Endothelial cell of umbilical vein (primary cell): ENCODE results near the gene PTPRT. TPM values are rescaled to one million over a fixed set of nuclear protein-coding genes. Genes with fewer than 3 reads are reported as not detected.

ENCODE experiments used
- BruUV-seq: library from RNA; stranded (reverse); fragments of 400-500 nt; replicated peaks from 2 replicates; lab custom pipeline; 2021; lab: Mats Ljungman, UMichigan
- CTCF ChIA-PET: fragments of 300-600, 350-600 bp; sonication (Branson Sonifier 250); formaldehyde crosslinking; loops from one replicate; lab custom pipeline; 2021; ENCODE audit warnings: antibody characterized with exemption, inconsistent platforms; lab: Charles Lee
- POLR2A ChIA-PET: fragments of 300-600, 350-600 bp; sonication (Branson Sonifier 250); formaldehyde crosslinking; loops from one replicate; lab custom pipeline; 2021; ENCODE audit warnings: antibody characterized with exemption, inconsistent platforms; lab: Charles Lee
- DNase-seq: peaks from one replicate; pipeline ENCODE4 v3.0.0-alpha.2; 2011; ENCODE audit warnings: low read depth, low spot score
- FAIRE-seq: peaks from 2 replicates; lab custom pipeline; 2011; peaks lifted over from hg19 to GRCh38; lab: Jason Lieb, UNC
- H2AFZ ChIP-seq: 2 replicates; pipeline ENCODE4 v1.6.0; 2012; ENCODE audit warnings: low read depth, low read length, control low read depth, inconsistent platforms
- H3K27ac ChIP-seq: 2 replicates; pipeline ENCODE4 v1.5.1; 2011; ENCODE audit warnings: low read depth, mild to moderate bottlenecking, control low read depth, low read length, moderate library complexity; ENCODE audit not compliant: insufficient read depth
- H3K27me3 ChIP-seq, 2 experiments: 2 replicates each; pipeline versions ENCODE4 v1.6.0 to v1.6.1; 2011; ENCODE audit warnings: low read length in 2 of 2, mixed read lengths in 1 of 2; ENCODE audit not compliant: control insufficient read depth in 2 of 2, insufficient read depth in 2 of 2
- H3K36me3 ChIP-seq, 2 experiments: 2 replicates in 1 of 2; 3 replicates in 1 of 2; pipeline ENCODE4 v1.5.1; 2011; ENCODE audit warnings: low read length in 2 of 2, mild to moderate bottlenecking in 1 of 2, moderate library complexity in 1 of 2; ENCODE audit not compliant: control insufficient read depth in 2 of 2, insufficient read depth in 2 of 2; ENCODE audit errors: extremely low read depth in 1 of 2
- H3K4me1 ChIP-seq: 3 replicates; pipeline ENCODE4 v1.5.1; 2011; ENCODE audit warnings: mild to moderate bottlenecking, low read length; ENCODE audit not compliant: control insufficient read depth, insufficient read depth; ENCODE audit errors: extremely low read depth
- H3K4me2 ChIP-seq: 2 replicates; pipeline ENCODE4 v1.6.1; 2011; ENCODE audit warnings: low read length, control low read depth, mixed read lengths; ENCODE audit not compliant: insufficient read depth
- H3K4me3 ChIP-seq, 3 experiments: fragments of 200-600 bp in 1 of 3; sonication (generic), shearing (Covaris generic) in 1 of 3; replicated peaks in 1 of 3; 2 replicates each; pipeline ENCODE4 v1.5.1; 2011 to 2016; ENCODE audit warnings: control low read depth in 3 of 3, low read length in 3 of 3, mild to moderate bottlenecking in 2 of 3, inconsistent platforms in 1 of 3, low read depth in 1 of 3, moderate library complexity in 1 of 3; ENCODE audit not compliant: insufficient read depth in 1 of 3
- H3K79me2 ChIP-seq: 2 replicates; pipeline ENCODE4 v1.6.0; 2012; ENCODE audit warnings: low read length, inconsistent platforms; ENCODE audit not compliant: control insufficient read depth, insufficient read depth
- H3K9ac ChIP-seq: replicated peaks from 2 replicates; pipeline ENCODE3; 2011; ENCODE audit warnings: low read length, control low read depth; ENCODE audit not compliant: insufficient read depth; ENCODE audit errors: extremely low read depth
- H3K9me1 ChIP-seq: replicated peaks from 3 replicates; pipeline ENCODE4 v1.6.0; 2011; ENCODE audit warnings: mild to moderate bottlenecking, low read length; ENCODE audit not compliant: control insufficient read depth, insufficient read depth; ENCODE audit errors: extremely low read depth
- H3K9me3 ChIP-seq: replicated peaks from 2 replicates; pipeline ENCODE4 v1.5.1; 2012; ENCODE audit warnings: low read length, inconsistent platforms; ENCODE audit not compliant: control insufficient read depth, insufficient read depth
- H4K20me1 ChIP-seq: replicated peaks from 2 replicates; pipeline ENCODE3; 2011; ENCODE audit warnings: mild to moderate bottlenecking, low read length; ENCODE audit not compliant: control insufficient read depth, insufficient read depth; ENCODE audit errors: extremely low read depth
- EZH2 ChIP-seq: IDR thresholded peaks from 2 replicates; pipeline ENCODE4 v1.6.1; 2012; ENCODE audit warnings: borderline replicate concordance, low read depth, mild to moderate bottlenecking, moderate library complexity, low read length, inconsistent platforms; ENCODE audit not compliant: severe bottlenecking
- FOS ChIP-seq: IDR thresholded peaks from 2 replicates; pipeline ENCODE4 v1.6.1; 2011; ENCODE audit warnings: mild to moderate bottlenecking, low read length, moderate library complexity, borderline replicate concordance; ENCODE audit not compliant: insufficient read depth
- GATA2 ChIP-seq: IDR thresholded peaks from 2 replicates; pipeline ENCODE4 v1.7.0; 2011; ENCODE audit warnings: low read depth, mild to moderate bottlenecking, moderate library complexity, mixed read lengths, low read length; ENCODE audit not compliant: insufficient read length, insufficient read depth
- JUN ChIP-seq: IDR thresholded peaks from 2 replicates; pipeline ENCODE4 v1.6.1; 2011; ENCODE audit warnings: borderline replicate concordance, low read depth; ENCODE audit not compliant: insufficient read length, insufficient read depth
- MYC ChIP-seq: IDR thresholded peaks from one replicate; pipeline ENCODE4 v1.6.1; 2011; ENCODE audit warnings: mild to moderate bottlenecking, low read depth, low read length
- POLR2A ChIP-seq: IDR thresholded peaks from 2 replicates; pipeline ENCODE4 v1.6.1; 2012; ENCODE audit warnings: low read depth, mild to moderate bottlenecking, control low read depth, low read length
- POLR2AphosphoS5 ChIP-seq: IDR thresholded peaks from 2 replicates; pipeline ENCODE4 v1.6.1; 2012; ENCODE audit warnings: low read depth, mild to moderate bottlenecking, control low read depth, low read length, moderate library complexity; ENCODE audit not compliant: insufficient read depth
- dilution Hi-C: fragments of 300-500 bp; cut with MboI; formaldehyde crosslinking; loops from one replicate; pipeline ENCODE4 v1.15.0; 2019; ENCODE audit warnings: low sequenced_read_pairs; ENCODE audit not compliant: extremely low pct_ligation_motif_present
- intact Hi-C: fragments of 100-400 bp; cut with micrococcal nuclease; formaldehyde crosslinking; loops from one replicate; pipeline ENCODE4 v1.10.0; 2022
- polyA plus RNA-seq, 4 experiments: library from polyadenylated mRNA; depleted of rRNA in 3 of 4; stranded (reverse) in 3 of 4; unstranded in 1 of 4; fragments of >200 nt; gene quantifications; 2 replicates each; pipeline versions ENCODE4 v1.2.1 to v1.2.3, GENCODE V29; 2011 to 2012; ENCODE audit warnings: missing spikeins in 1 of 4
- total RNA-seq: library from RNA; stranded (reverse); gene quantifications from 2 replicates; pipeline ENCODE4 v1.2.3, GENCODE V29; 2021
- TF ChIP-seq, protein P1 (sequence below), 2 donors: IDR thresholded peaks; 1 replicate in 1 of 2; 2 replicates in 1 of 2; pipeline ENCODE4 v1.5.1; 2011; ENCODE audit warnings: low read length in 2 of 2, mild to moderate bottlenecking in 2 of 2, moderate library complexity in 2 of 2, control low read depth in 1 of 2, inconsistent platforms in 1 of 2, low read depth in 1 of 2; ENCODE audit not compliant: insufficient read depth in 1 of 2; ENCODE audit errors: extremely low read depth in 1 of 2
- TF ChIP-seq, protein P2 (sequence below): IDR thresholded peaks from 2 replicates; pipeline ENCODE4 v1.6.1; 2011; ENCODE audit not compliant: insufficient read depth, insufficient read length

Gene PTPRT
- total and polyA plus RNA-seq, 2 donors (not counting 3 experiments of a cell fraction or from before 2014, with no cell fraction given), result not detected

DNA sequence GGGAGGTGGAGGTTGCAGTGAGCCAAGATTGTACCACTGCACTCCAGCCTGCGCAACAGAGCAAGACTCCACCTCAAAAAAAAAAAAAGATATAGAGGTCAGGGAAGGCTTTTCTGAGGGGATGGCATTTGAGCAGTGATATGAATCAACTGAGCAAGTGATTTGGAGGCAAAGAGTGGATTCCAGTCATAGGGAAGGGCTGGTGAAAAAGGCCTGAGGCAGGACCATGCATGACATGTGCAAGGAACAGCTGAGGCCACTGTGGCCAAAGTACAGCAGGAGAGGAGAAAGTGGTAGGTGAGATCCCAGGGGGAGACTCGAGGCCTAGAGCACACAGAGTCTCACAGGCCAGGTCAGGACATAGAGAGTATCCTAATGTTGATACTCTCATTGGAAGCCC lies 20.1 kb upstream of the PTPRT start:
- Histone ChIP-seq H3K9me1 (no peaks in the 10 kb centered on the region), H3K27ac (no peak overlapping the region), H3K9ac (no peak overlapping the region), H3K4me3 (no peak overlapping the region), H2AFZ (no peak overlapping the region), H3K9me3 (peaks cover 2% of the 10 kb centered on the region), H3K4me2 (no peak overlapping the region), H3K79me2 (no peaks in the 10 kb centered on the region), H3K27me3 (no peaks in the 10 kb centered on the region), H3K36me3 (no peaks in the 10 kb centered on the region), H4K20me1 (no peaks in the 10 kb centered on the region), H3K4me1 (no peaks in the 10 kb centered on the region)
- dilution Hi-C loops, result no loop called here
- ChIA-PET POLR2A (no interaction called here), CTCF (no interaction called here)
- FAIRE-seq (no peak), DNase-seq (no peak)
- intact Hi-C loops, result no loop called here
- TF ChIP-seq POLR2A (no peak), POLR2AphosphoS5 (no peak), MYC (no peak), GATA2 (no peak), JUN (no peak), FOS (no peak), EZH2 (no peak)
- TF ChIP-seq, protein P1, sequence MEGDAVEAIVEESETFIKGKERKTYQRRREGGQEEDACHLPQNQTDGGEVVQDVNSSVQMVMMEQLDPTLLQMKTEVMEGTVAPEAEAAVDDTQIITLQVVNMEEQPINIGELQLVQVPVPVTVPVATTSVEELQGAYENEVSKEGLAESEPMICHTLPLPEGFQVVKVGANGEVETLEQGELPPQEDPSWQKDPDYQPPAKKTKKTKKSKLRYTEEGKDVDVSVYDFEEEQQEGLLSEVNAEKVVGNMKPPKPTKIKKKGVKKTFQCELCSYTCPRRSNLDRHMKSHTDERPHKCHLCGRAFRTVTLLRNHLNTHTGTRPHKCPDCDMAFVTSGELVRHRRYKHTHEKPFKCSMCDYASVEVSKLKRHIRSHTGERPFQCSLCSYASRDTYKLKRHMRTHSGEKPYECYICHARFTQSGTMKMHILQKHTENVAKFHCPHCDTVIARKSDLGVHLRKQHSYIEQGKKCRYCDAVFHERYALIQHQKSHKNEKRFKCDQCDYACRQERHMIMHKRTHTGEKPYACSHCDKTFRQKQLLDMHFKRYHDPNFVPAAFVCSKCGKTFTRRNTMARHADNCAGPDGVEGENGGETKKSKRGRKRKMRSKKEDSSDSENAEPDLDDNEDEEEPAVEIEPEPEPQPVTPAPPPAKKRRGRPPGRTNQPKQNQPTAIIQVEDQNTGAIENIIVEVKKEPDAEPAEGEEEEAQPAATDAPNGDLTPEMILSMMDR (IDR thresholded peaks at IDR 0.05; ENCODE audit: extremely low read depth in 1 of 2, insufficient read depth in 1 of 2, low read depth in 1 of 2, low read length in 2 of 2), result no peak
- TF ChIP-seq, protein P2, sequence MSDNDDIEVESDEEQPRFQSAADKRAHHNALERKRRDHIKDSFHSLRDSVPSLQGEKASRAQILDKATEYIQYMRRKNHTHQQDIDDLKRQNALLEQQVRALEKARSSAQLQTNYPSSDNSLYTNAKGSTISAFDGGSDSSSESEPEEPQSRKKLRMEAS, result no peak
- no TSS peak for BruUV-seq
